Glomerular visceral epithelial cell (primary cell): ENCODE results near the gene CHP1.
"Not testable (repeated sequence)": the region's sequence is repeated elsewhere in the genome, so short reads cannot be mapped to it uniquely, and the experiment has no call there.

ENCODE experiments used
- DNase-seq: peaks from one replicate; pipeline ENCODE4 v3.0.0-alpha.2; 2016; ENCODE audit errors: extremely low spot score

Gene CHP1

DNA sequence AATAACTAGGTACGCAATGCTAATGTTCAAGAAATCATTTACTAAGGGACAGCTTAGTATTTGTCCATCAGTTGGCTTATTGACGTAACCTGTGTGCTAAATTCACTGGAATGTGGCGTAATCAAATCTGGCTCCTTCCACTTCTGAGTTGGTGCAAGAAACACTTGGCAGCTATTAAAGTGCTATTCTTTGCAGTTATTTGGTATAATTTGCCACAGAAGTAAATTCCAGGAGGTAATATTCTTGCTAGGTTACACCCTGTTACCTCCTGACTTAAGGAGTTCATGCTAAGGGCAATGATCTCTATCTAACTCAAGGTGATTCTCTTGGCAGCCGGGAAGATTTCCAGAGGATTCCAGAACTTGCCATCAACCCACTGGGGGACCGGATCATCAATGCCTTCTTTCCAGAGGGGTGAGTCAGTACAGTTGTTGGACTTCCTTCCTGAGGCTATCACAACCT, 25.5 kb downstream of the CHP1 start:
- DNase-seq, result peak; percentile 8

DNA sequence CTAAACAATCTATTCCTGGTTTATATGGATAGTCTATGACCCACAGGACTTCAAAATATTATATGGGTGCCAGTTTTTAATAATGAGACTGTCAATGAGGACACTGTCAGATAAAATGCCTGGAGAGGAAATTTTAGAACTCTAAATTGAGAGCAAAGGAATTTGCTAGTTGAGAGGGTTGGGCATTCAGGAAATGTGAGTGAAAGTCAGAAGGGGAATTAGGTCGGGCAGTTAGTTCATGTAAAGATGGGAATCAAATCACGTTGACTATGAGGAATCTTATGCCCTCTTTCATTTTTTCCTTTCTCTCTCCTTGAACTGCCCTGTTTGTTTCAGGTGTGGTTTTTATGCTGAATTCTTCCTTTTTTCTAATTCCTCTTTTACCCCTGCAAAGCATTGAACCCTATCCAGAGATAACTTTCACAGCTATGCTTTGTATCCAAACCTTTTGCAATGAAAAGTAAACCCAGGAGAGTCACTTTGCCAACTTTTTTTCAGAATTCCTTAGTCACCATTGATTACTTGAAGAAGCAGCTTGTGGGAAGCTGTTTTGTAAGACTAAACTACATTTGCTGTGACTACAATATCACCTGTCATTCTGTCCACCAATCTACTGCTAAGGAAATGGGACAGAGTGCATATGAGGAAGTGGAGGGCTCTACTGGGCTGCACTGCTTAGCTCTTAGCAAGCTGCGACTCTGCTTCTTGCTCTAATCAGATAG, 27.8 kb downstream of the CHP1 start:
- no peak for DNase-seq

DNA sequence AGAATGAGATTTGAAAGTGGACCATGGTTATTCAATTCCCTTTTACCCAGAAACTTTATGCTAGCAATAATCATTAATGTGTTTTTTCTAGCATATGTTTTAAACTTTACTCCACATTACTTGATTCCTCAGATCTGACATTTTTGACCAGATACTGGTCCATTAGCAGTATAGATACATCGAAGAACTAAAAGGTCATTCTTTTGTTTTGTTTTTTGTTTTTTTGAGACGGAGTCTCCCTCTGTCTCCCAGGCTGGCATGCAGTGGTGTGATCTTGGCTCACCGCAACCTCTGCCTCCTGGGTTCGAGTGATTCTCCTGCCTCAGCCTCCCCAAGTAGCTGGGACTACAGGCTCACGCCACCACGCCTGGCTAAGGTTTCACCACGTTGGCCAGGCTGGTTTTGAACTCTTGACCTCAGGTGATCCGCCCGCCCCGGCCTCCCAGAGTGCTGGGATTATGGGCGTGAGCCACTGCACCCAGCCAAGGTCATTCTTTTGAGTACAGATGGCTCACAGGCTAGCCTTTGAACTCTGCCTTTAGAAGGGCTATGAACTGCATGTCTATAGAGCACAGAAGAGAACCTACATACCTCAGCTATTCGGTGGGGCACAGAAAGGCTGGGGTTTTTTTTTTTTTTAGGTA, 28.6 kb downstream of the CHP1 start:
- no peak for DNase-seq

DNA sequence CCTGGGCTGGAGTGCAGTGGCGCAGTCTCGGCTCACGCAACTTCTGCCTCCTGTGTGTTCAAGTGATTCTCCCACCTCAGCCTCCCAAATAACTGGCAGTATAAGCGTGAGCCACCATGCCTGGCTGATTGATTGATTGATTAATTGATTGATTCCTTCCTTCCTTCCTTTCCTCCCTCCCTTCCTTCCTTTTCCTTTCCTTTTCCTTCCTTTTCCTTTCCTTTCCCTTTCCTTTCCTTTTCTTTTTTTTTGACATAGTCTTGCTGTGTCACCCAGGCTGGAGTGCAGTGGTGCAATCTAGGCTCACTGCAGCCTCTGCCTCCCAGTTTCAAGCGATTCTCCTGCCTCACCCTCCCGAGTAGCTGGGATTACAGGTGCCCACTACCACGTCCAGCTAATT, 29.9 kb downstream of the CHP1 start:
- DNase-seq, result not testable (repeated sequence)

DNA sequence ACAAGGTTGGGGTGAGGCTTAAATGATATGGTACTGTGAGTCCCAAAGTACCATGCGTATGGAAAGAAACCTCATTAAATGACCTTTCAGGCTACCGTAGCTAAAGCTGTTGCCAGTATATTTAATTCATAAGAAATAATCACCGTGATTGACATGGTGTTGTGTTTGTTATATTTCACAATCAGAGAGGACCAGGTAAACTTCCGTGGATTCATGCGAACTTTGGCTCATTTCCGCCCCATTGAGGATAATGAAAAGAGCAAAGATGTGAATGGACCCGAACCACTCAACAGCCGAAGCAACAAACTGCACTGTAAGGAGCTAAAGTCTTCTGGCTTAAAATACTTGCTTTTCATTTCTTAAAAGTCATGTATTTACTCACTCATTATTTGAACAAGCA, 31.5 kb downstream of the CHP1 start:
- DNase-seq, result no peak

DNA sequence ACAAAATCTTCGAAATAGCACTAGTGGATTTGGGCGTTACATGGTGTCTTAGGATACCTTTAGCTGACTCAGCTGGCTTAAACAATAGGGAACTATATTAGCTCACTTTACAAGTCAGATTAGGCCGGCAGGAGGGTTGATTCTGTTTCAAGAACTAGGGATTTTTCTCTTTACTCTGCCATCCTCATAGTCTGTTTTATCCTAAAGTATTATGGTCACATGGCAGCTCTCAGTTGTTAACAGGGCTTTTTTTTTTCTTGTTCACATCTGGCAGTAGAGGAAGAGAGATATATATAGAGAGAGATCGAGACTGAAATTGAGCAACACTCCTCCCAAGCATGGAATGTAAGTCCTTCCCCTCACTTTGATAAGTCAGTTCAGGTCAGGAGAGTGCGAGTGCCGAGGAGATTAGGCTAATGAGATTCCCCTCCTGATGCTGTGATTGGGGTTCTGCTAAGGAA, 32.9 kb downstream of the CHP1 start:
- no peak for DNase-seq

DNA sequence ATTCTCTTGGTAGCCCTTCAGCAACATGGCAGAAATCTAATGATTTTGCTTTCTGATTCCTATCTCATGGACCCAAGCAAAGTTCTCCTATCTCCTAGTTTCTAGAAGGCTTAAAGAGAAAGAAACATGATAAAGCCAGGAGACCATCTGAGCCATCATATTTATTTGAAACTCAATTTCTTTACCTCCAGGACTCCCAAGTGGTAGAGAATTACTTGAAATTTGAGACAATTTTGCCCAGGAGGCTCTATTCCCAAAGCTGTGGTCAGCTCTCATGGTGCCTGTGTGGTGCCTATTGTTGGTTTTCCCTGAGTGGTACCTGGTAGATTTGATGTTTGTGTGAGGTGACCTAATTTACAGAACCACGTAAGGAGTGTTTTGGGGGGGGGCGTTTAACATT, 38.8 kb downstream of the CHP1 start:
- DNase-seq, result no peak

DNA sequence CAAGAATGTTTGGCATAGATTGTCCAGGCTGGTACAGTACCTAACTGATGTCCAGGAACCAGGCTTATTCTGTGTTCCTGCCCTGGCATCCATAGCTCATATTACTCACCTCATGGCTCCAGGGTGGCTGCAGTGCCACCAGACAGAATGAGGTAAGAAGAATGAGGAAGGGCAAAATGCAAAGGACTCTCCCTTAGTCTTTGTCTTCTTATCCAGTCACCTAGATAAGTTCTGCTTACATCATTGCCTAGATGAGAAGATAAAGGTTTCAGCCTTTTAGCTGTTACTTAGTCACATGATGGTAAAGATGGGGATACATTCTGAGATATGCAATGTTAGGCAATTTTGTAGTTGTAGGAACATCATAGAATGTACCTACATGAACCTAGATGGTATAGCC, 45.8 kb downstream of the CHP1 start:
- DNase-seq, result no peak

DNA sequence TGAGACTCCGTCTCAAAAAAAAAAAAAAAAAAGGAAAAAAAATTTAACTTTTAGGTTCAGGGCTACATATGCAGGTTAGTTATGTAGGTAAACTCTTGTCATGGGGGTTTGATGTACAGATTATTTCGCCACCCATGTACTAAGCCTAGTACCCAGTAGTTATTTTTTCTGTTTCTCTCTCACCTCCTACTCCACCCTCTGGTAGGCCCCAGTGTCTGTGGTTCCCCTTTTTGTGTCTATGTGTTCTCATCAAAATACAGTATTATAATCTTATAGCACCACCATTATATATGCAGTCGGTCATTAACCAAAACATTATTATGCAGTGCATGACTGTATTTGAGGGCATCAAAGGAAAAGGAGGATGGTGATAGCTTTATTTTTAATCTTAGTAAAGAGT, 47.3 kb downstream of the CHP1 start:
- no peak for DNase-seq

DNA sequence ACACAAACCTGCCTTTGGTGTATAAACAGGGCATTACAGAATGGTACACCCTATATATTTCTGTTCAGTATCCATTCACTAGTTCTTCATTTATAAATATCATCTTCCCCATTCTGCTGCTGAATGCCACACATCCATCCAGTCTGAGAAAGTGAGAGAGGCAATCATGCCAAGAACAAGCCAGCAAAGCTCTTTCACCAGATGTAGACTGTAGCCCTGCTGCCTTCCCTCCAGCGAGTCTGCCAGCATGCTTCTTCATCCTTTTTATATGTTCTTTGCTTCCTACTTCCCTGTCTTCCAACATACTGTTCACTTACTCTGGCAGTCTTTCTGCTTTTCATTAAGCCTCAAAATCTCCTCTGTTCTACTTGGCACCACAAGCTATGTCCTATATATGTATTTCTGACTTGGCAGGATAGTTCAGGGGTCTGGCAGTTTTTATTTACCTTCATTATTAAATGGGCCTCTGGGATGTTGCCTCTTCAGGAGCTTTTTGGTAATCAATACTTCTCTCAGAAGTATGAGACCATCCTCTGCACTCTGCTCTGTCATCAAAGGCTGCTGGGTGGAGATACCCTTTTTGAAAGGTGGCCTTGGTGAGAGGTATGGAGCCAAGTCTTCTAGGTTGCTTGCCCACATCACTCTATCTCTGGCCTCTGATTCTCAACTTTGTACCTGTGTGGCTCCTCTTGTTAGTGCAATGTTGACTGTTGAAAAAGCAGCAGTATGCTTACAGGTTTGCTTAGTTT, 48.6 kb downstream of the CHP1 start:
- no peak for DNase-seq

DNA sequence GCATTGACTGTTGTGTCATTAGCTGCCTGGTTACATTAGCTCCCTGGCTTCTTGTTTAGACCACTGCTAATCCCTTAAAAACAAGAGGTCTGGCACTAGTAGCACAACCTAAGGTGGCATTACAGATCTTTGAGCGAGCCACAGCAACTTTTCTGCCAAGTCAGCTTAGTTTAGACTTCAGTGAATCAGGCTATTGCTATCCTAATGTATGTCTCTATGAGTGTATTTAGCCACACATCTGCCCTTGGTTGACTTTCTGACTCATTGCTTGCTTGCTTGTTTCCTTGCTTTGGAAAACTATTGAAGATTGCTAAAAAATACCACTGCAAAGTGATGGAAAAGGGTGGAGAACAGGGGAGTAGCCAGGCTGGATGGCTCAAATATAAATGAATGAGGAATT, 50.2 kb downstream of the CHP1 start:
- peak; percentile 41 for DNase-seq

DNA sequence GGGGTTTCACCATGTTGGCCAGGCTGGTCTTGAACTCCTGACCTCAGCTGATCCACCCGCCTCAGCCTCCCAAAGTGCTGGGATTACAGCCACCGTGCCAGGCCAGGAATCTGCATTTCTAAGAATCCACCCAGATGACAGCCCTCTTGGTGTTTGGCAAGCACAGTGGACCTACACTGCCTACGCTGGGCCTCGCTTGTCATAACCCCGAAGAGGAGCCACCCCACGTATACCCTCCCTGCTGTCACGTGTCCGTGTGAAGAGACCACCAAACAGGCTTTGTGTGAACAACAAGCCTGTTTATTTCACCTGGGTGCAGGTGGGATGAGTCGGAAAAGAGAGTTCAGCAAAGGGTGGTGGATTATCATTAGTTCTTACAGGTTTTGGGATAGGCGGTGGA, 51.4 kb downstream of the CHP1 start:
- not testable (repeated sequence) for DNase-seq

DNA sequence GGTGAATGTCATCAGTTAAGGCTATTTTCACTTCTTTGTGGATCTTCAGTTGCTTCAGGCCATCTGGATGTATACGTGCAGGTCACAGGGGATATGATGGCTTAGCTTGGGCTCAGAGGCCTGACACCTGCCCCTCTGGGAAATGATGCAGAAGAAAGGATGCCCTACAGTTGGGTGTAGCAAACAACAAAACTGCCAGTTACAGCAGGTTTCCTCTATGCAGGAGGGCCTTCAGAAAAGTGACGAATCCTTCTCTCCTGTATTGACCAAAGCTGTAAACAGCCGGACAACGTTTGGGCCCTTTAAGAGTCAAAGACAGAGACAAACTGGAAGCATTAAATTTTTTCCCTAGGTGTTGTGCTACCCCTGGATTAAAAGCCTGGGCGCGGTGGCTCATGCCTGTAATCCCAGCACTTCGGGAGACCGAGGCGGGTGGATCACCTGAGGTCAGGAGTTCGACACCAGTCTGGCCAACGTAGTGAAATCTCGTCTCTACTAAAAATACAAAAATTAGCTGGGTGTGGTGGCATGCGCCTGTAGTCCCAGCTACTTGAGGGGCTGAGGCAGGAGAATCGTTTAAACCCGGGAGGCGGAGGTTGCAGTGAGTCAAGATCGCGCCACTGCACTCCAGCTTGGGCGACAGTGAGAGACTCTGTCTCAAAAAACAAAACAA, 52.0 kb downstream of the CHP1 start:
- not testable (repeated sequence) for DNase-seq

DNA sequence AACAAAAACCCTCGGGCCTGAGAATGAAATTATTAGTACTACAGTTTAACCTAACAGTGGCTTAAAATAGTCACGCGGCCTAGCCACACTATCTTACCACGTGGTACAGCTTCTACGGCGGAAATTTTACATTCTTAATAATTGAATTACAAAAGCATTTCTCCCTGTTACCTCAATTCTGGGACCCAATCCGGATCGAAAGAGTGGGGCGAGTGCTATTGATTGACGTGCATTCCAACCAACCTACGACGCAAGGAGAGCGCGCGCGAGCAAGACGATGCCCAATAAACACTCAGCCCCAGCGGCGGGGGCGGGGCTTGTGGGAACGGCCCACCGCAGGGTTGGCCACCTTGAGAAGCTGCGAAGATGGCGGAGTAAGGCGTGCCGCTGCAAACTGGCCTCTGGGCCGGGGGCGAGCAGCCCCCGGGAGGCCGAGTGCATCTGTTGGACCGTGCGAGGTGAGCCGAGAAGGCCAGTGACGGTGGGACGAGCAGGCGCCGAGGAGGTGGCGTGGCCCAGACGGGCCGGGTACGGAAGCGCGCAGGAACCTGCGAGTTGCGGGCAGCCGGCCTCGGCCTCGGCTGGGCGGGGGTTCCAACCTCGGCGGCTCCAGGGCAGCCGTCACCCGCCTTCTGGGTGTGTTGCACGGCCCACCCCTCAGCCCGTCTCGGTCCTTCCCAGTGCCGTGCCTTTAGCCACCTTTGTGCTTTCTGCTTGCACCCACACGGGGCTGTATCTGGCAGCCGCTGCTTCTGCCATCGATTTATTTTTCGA, 52.8 kb downstream of the CHP1 start:
- peak; percentile 99 for DNase-seq

DNA sequence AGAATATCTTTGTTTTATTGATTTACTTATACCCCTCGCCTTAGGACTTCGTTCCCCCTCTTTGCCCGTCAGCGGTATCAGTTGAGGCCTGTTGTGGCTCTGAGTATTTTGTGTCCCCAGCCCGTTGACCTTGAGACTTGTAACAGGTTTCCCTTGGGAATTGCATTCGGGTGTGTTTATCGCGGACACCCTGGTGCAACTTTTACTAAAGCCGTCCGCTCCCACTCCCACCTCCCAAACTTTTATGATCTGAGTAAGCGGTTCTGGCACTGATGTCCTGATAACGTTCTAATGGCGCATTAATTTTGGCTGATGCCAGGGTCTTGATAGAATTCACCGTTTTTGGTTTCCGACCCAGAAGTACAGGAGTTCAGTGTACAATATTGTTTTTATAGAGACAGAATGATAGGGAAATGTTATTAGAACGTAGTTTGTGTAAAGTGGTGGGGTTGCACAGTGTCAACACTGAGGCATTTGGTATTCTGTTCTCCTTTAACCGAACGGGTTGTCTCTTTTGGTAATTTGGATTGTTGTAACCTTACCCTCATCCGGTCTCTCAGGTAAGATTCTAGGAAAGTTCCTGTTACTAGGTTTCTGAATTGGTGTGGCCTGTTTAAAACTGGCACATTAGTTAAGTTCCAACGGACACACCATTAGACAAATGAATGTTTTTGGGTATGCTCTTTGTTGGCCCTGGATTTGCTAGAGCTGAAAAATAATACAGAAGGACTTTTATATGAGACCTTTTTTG, 53.5 kb downstream of the CHP1 start:
- peak; percentile 8 for DNase-seq

DNA sequence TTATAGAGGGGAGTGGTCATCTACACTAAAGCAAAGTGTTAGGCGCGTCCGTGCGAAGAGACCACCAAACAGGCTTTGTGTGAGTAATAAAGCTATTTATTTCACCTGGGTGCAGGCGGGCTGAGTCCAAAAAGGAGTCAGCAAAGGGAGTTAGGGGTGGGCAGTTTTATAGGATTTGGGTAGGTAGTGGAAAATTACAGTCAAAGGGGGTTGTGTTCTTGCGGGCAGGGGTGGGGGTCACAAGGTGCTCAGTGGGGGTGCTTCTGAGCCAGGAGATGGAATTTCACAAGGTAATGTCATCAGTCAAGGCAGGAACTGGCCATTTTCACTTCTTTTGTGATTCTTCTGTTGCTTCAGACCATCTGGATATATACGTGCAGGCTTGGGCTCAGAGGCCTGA, 54.2 kb downstream of the CHP1 start:
- DNase-seq, result no peak

DNA sequence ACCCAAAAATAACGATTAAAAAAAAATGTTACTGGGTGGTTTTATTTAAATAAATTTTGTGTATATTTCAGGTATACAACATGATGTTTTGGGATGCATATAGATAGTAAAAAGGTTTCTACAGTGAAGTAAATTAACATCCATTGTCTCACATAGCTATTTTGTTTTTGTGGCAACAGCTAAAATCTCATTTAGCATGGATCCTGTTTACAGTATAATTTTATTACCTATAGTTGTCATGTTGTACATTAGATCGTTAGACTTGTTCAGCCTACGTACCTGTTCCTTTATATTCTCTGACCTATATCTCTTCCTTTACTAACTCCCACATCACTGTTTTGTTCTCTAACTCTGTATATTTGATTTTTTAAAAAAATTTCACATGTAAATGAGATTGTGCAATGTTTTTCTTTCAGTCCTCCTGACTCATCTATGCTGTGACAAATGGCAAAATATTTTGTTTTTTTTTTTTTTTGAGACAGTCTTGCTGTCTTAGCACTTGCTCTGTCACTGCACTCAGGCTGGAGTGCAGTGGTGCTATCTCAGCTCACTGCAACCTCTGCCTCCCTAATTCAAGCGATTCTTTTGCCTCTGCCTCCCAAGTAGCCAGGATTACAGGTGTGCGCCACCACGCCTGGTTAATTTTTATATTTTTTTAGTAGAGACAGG, 55.7 kb downstream of the CHP1 start:
- DNase-seq, result no peak

DNA sequence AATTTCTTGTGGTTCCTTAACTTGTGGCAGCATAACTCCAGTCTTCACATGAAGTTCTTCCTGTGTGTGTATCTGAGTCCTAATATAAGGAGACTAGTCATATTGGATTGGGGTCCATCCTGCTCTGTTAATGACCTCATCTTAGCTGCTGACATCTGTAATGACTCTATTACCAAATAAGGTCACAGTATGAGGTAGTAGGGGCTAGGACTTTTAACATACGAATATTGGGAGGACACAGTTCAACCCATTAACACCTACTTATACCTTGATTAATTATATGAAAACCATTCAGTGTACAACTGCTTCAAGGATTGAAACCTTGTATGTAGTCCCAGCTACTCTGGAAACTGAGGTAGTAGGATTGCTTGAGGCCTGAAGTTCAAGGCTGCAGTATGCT, 57.4 kb downstream of the CHP1 start:
- no peak for DNase-seq

DNA sequence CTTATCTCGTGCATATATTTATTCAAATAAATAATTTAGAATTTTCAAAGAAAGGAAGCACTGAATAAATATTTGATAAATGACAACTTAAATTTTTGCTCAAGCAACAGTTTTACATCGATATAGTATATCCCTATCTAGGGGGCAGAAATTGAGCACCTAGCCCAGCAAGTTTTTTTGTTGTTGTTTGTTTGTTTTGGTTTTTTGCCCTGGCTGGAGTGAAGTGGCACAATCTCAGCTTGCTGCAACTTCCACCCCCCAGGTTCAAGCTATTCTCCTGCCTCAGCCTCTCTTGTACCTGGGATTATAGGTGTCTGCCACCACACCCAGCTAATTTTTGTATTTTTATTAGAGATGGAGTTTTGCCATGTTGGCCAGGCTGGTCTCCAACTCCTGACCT, 58.9 kb downstream of the CHP1 start:
- DNase-seq, result no peak

DNA sequence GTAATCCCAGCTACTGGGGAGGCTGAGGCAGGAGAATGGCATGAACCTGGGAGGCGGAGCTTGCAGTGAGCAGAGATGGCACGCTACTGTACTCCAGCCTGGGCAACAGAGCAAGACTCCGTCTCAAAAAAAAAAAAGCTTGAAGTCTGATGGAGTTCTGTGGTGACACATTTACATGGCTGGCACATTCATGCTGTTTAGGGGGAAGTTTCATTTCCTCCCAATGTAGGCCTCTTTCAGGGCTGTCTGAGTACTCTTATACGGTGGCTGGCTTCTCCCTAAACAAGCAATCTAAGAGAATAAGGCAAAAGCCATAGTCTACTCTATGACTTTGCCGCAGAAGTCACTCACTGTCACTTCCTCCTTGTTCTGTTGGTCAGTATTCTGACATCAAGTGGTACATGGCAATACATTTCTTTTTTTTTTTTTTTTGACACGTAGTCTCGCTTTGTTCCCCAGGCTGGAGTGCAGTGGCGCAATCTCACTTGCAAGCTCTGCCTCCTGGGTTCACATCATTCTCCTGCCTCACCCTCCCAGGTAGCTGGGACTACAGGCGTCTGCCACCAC, 60.1 kb downstream of the CHP1 start:
- no peak for DNase-seq
